Activated CD4-positive, alpha-beta T cell treated with anti-CD3 and anti-CD28 coated beads, Interleukin-2, amount 10 ng/mL, durations not matched to agents 24 days and 14 days (primary cell): ENCODE results near the gene EMX2. TPM values are rescaled to one million over a fixed set of nuclear protein-coding genes. Genes with fewer than 3 reads are reported as not detected.
"Not testable (repeated sequence)": the region's sequence is repeated elsewhere in the genome, so short reads cannot be mapped to it uniquely, and the experiment has no call there.

ENCODE experiments used
- DNase-seq: peaks from one replicate; pipeline ENCODE4 v3.0.0; 2022
- H3K27ac Mint-ChIP-seq: one replicate; pipeline ENCODE4 v1.8.0; 2022; ENCODE audit warnings: mild to moderate bottlenecking, mixed read lengths
- H3K27me3 Mint-ChIP-seq: one replicate; pipeline ENCODE4 v1.8.0; 2022; ENCODE audit warnings: mixed read lengths
- H3K36me3 Mint-ChIP-seq: one replicate; pipeline ENCODE4 v1.8.0; 2022; ENCODE audit warnings: low read depth, mild to moderate bottlenecking, mixed read lengths
- H3K4me1 Mint-ChIP-seq: one replicate; pipeline ENCODE4 v1.8.0; 2021; ENCODE audit warnings: mixed read lengths
- H3K4me3 Mint-ChIP-seq: one replicate; pipeline ENCODE4 v1.8.0; 2022; ENCODE audit warnings: mild to moderate bottlenecking, moderate library complexity, mixed read lengths
- H3K9me3 Mint-ChIP-seq: one replicate; pipeline ENCODE4 v1.8.0; 2021; ENCODE audit warnings: mixed read lengths
- intact Hi-C: fragments of 100-400 bp; cut with micrococcal nuclease; formaldehyde crosslinking; loops from one replicate; pipeline ENCODE4 v1.15.1; 2023
- total RNA-seq: library from RNA; stranded (reverse); gene quantifications from 2 replicates; pipeline ENCODE4 v1.2.3, GENCODE V29; 2022

Gene EMX2
- total RNA-seq, 1 donor from 2014 or later = not detected

- H3K4me1 Mint-ChIP-seq = no peaks in the 10 kb centered on the region
- H3K27me3 Mint-ChIP-seq = no peaks in the 10 kb centered on the region
- intact Hi-C loops = loop anchor here (10.0 kb wide), 1 partner anchor 130 kb away; no protein-coding TSS in a partner anchor
- no peaks in the 10 kb centered on the region for H3K36me3 Mint-ChIP-seq
- no peaks in the 10 kb centered on the region for H3K9me3 Mint-ChIP-seq
- no peak overlapping the region for H3K27ac Mint-ChIP-seq
- H3K4me3 Mint-ChIP-seq = no peak overlapping the region
- no peak for DNase-seq
Measured at GRCh38 chr10:117565068-117565467, 22.5 kb downstream of the EMX2 start.

- Mint-ChIP-seq H3K27ac (no peak overlapping the region), H3K36me3 (no peaks in the 10 kb centered on the region), H3K4me1 (no peaks in the 10 kb centered on the region), H3K4me3 (no peak overlapping the region), H3K27me3 (peaks cover 2% of the 10 kb centered on the region), H3K9me3 (no peaks in the 10 kb centered on the region)
- intact Hi-C loops = loop anchor here (10.0 kb wide), 1 partner anchor 126 kb away; no protein-coding TSS in a partner anchor
- DNase-seq = no peak
Measured at GRCh38 chr10:117568334-117568733, 25.8 kb downstream of the EMX2 start.

GRCh38 chr10:117569610-117570390, 27.3 kb downstream of the EMX2 start:
- Mint-ChIP-seq H3K27me3 (peaks cover 2% of the 10 kb centered on the region), H3K27ac (no peak overlapping the region), H3K4me3 (no peak overlapping the region), H3K9me3 (no peaks in the 10 kb centered on the region), H3K4me1 (no peaks in the 10 kb centered on the region), H3K36me3 (no peaks in the 10 kb centered on the region)
- intact Hi-C loops = loop anchor here (10.0 kb wide), 1 partner anchor 125 kb away; no protein-coding TSS in a partner anchor
- DNase-seq = no peak

GRCh38 chr10:117570880-117571279, 28.3 kb downstream of the EMX2 start:
- intact Hi-C loops = no loop called here
- Mint-ChIP-seq H3K27me3 (peaks cover 4% of the 10 kb centered on the region), H3K4me1 (no peaks in the 10 kb centered on the region), H3K36me3 (no peaks in the 10 kb centered on the region), H3K27ac (no peak overlapping the region), H3K9me3 (no peaks in the 10 kb centered on the region), H3K4me3 (no peak overlapping the region)
- DNase-seq = no peak

GRCh38 chr10:117574498-117575146, 32.1 kb downstream of the EMX2 start:
- intact Hi-C loops = no loop called here
- peaks cover 7% of the 10 kb centered on the region for H3K27me3 Mint-ChIP-seq

GRCh38 chr10:117578490-117578889, 35.9 kb downstream of the EMX2 start:
- no peak overlapping the region for H3K27ac Mint-ChIP-seq
- intact Hi-C loops = no loop called here
- H3K9me3 Mint-ChIP-seq = no peaks in the 10 kb centered on the region
- no peaks in the 10 kb centered on the region for H3K36me3 Mint-ChIP-seq
- no peaks in the 10 kb centered on the region for H3K4me1 Mint-ChIP-seq
- no peak for DNase-seq
- peaks cover 7% of the 10 kb centered on the region for H3K27me3 Mint-ChIP-seq
- H3K4me3 Mint-ChIP-seq = no peak overlapping the region

More at GRCh38 chr10:117574498-117575146, 32.1 kb downstream of the EMX2 start:
- Mint-ChIP-seq H3K9me3 (no peaks in the 10 kb centered on the region), H3K36me3 (no peaks in the 10 kb centered on the region), H3K4me1 (no peaks in the 10 kb centered on the region), H3K27ac (no peak overlapping the region), H3K4me3 (no peak overlapping the region)
- DNase-seq = no peak

GRCh38 chr10:117578999-117579590, 36.5 kb downstream of the EMX2 start:
- DNase-seq = no peak
- H3K36me3 Mint-ChIP-seq = no peaks in the 10 kb centered on the region
- no peaks in the 10 kb centered on the region for H3K4me1 Mint-ChIP-seq
- peaks cover 7% of the 10 kb centered on the region for H3K27me3 Mint-ChIP-seq
- intact Hi-C loops = no loop called here
- no peak overlapping the region for H3K4me3 Mint-ChIP-seq
- no peaks in the 10 kb centered on the region for H3K9me3 Mint-ChIP-seq
- H3K27ac Mint-ChIP-seq = no peak overlapping the region

GRCh38 chr10:117581961-117582360, 39.4 kb downstream of the EMX2 start:
- Mint-ChIP-seq H3K27ac (no peak overlapping the region), H3K4me1 (no peaks in the 10 kb centered on the region), H3K9me3 (no peaks in the 10 kb centered on the region), H3K36me3 (no peaks in the 10 kb centered on the region), H3K4me3 (no peak overlapping the region), H3K27me3 (peaks cover 2% of the 10 kb centered on the region)
- DNase-seq = no peak
- intact Hi-C loops = no loop called here

GRCh38 chr10:117584831-117585230, 42.3 kb downstream of the EMX2 start:
- H3K27ac Mint-ChIP-seq, intact Hi-C loops, H3K9me3 Mint-ChIP-seq, H3K27me3 Mint-ChIP-seq, H3K4me1 Mint-ChIP-seq, H3K36me3 Mint-ChIP-seq, DNase-seq, H3K4me3 Mint-ChIP-seq: not testable (repeated sequence)

GRCh38 chr10:117587036-117587435, 44.5 kb downstream of the EMX2 start:
- no peak for DNase-seq
- H3K9me3 Mint-ChIP-seq = no peaks in the 10 kb centered on the region
- H3K27me3 Mint-ChIP-seq = peaks cover 2% of the 10 kb centered on the region
- H3K27ac Mint-ChIP-seq = no peak overlapping the region
- no peaks in the 10 kb centered on the region for H3K4me1 Mint-ChIP-seq
- H3K4me3 Mint-ChIP-seq = no peak overlapping the region
- intact Hi-C loops = no loop called here
- H3K36me3 Mint-ChIP-seq = no peaks in the 10 kb centered on the region

- Mint-ChIP-seq H3K4me1 (no peaks in the 10 kb centered on the region), H3K36me3 (no peaks in the 10 kb centered on the region), H3K27me3 (peaks cover 9% of the 10 kb centered on the region), H3K27ac (no peak overlapping the region), H3K4me3 (no peak overlapping the region), H3K9me3 (no peaks in the 10 kb centered on the region)
- no peak for DNase-seq
- intact Hi-C loops = no loop called here
Measured at GRCh38 chr10:117590101-117590875, 47.7 kb downstream of the EMX2 start.

GRCh38 chr10:117591043-117591442, 48.5 kb downstream of the EMX2 start:
- Mint-ChIP-seq H3K4me3 (no peak overlapping the region), H3K4me1 (no peaks in the 10 kb centered on the region), H3K27ac (no peak overlapping the region), H3K9me3 (no peaks in the 10 kb centered on the region), H3K27me3 (peaks cover 9% of the 10 kb centered on the region), H3K36me3 (no peaks in the 10 kb centered on the region)
- DNase-seq = no peak
- intact Hi-C loops = no loop called here

GRCh38 chr10:117594722-117595121, 52.2 kb downstream of the EMX2 start:
- no peaks in the 10 kb centered on the region for H3K4me1 Mint-ChIP-seq
- peaks cover 9% of the 10 kb centered on the region for H3K27me3 Mint-ChIP-seq
- H3K27ac Mint-ChIP-seq = no peak overlapping the region
- intact Hi-C loops = no loop called here
- H3K36me3 Mint-ChIP-seq = no peaks in the 10 kb centered on the region
- H3K9me3 Mint-ChIP-seq = no peaks in the 10 kb centered on the region
- DNase-seq = no peak
- H3K4me3 Mint-ChIP-seq = no peak overlapping the region
